Tibial artery (tissue), 4 donors: ENCODE measurements around the gene ZBTB43.
A peak's percentile ranks its signal among the peaks of the same experiment; 100 is the strongest.
"Not testable (repeated sequence)": the region's sequence is repeated elsewhere in the genome, so short reads cannot be mapped to it uniquely, and the experiment has no call there.

ENCODE experiments used
- DNase-seq, 2 donors: peaks; one replicate each; pipeline ENCODE4 v3.0.0-alpha.2; 2019
- H3K27ac ChIP-seq, 2 donors: fragments of 200-600 bp; sonication (generic) in 1 of 2; 1 replicate in 1 of 2; 2 replicates in 1 of 2; pipeline ENCODE4 v1.5.1; 2018 to 2019; ENCODE audit warnings: mild to moderate bottlenecking in 1 of 2
- H3K27me3 ChIP-seq, 2 donors: fragments of 200-600 bp; sonication (generic) in 1 of 2; one replicate each; pipeline versions ENCODE4 v1.5.1 to v1.6.0; 2016 to 2019
- H3K36me3 ChIP-seq, 3 donors: fragments of 200-600 bp; sonication (generic) in 2 of 3; one replicate each; pipeline ENCODE4 v1.5.1; 2016 to 2019; ENCODE audit warnings: mild to moderate bottlenecking in 2 of 3
- H3K4me1 ChIP-seq, 4 donors: fragments of 200-600 bp; sonication (generic) in 2 of 4; 1 replicate in 3 of 4; 2 replicates in 1 of 4; pipeline ENCODE4 v1.5.1; 2016 to 2019
- H3K4me3 ChIP-seq, 2 donors: fragments of 200-600 bp; sonication (generic) in 1 of 2; 1 replicate in 1 of 2; 2 replicates in 1 of 2; pipeline ENCODE4 v1.5.1; 2018 to 2019; ENCODE audit warnings: mild to moderate bottlenecking in 2 of 2
- H3K9me3 ChIP-seq, 3 donors: fragments of 200-600 bp; sonication (generic) in 1 of 3; one replicate each; pipeline ENCODE4 v1.5.1; 2016 to 2019
- CTCF ChIP-seq, 2 experiments: fragments of 200-600 bp in 1 of 2; fragments of 450-650 bp in 1 of 2; IDR thresholded peaks; one replicate each; pipeline ENCODE4 v1.5.1; 2017 to 2019; ENCODE audit warnings: antibody characterized with exemption in 2 of 2, mild to moderate bottlenecking in 1 of 2, moderate library complexity in 1 of 2
- intact Hi-C: fragments of 100-400 bp; cut with DNase I; formaldehyde crosslinking; loops from one replicate; pipeline ENCODE4 v1.15.0; 2023; ENCODE audit warnings: low total_unique reads

ZBTB43 gene

GRCh38 chr9:126778141-126778540, 26.7 kb upstream of the ZBTB43 start:
- peaks cover 0 to 69% of the 10 kb centered on the region in 2 donors for H3K27me3 ChIP-seq
- TF ChIP-seq CTCF (IDR thresholded peaks at IDR 0.05), result no peak
- H3K9me3 ChIP-seq, result no peaks in the 10 kb centered on the region
- intact Hi-C loops, result no loop called here
- no peak overlapping the region for H3K4me3 ChIP-seq
- no peaks in the 10 kb centered on the region for H3K36me3 ChIP-seq
- peaks cover 0 to 8% (median 2%) of the 10 kb centered on the region in 4 donors for H3K4me1 ChIP-seq
- DNase-seq, result no peak
- no peak overlapping the region for H3K27ac ChIP-seq

- peaks cover 0 to 72% of the 10 kb centered on the region in 2 donors for H3K27me3 ChIP-seq
- intact Hi-C loops, result not testable (repeated sequence)
Observed at GRCh38 chr9:126778696-126779095, 26.1 kb upstream of the ZBTB43 start.

GRCh38 chr9:126781186-126782052, 23.4 kb upstream of the ZBTB43 start:
- no peaks in the 10 kb centered on the region for H3K9me3 ChIP-seq
- no peak overlapping the region for H3K27ac ChIP-seq
- intact Hi-C loops, result loop anchor here (5.0 kb wide), 1 partner anchor 74 kb away; no protein-coding TSS in a partner anchor
- peak; percentile 74 to 77 for DNase-seq
- H3K4me1 ChIP-seq, result peaks cover 0 to 8% (median 2%) of the 10 kb centered on the region in 4 donors
- peak; percentile 75 to 85 for TF ChIP-seq CTCF (IDR thresholded peaks at IDR 0.05)
- no peak overlapping the region for H3K4me3 ChIP-seq
- no peaks in the 10 kb centered on the region for H3K36me3 ChIP-seq
- peaks cover 0 to 64% of the 10 kb centered on the region in 2 donors for H3K27me3 ChIP-seq

More at GRCh38 chr9:126778696-126779095, 26.1 kb upstream of the ZBTB43 start:
- not testable (repeated sequence) for H3K9me3 ChIP-seq, H3K4me1 ChIP-seq, H3K4me3 ChIP-seq, DNase-seq, H3K27ac ChIP-seq, H3K36me3 ChIP-seq

- peaks cover 0 to 8% (median 2%) of the 10 kb centered on the region in 4 donors for H3K4me1 ChIP-seq
- no peak overlapping the region for H3K27ac ChIP-seq
- peaks cover 0 to 58% of the 10 kb centered on the region in 2 donors for H3K27me3 ChIP-seq
- no peaks in the 10 kb centered on the region for H3K9me3 ChIP-seq
- DNase-seq, result no peak
- TF ChIP-seq CTCF (IDR thresholded peaks at IDR 0.05), result no peak
- no peaks in the 10 kb centered on the region for H3K36me3 ChIP-seq
- intact Hi-C loops, result loop anchor here (5.0 kb wide), 1 partner anchor 75 kb away; no protein-coding TSS in a partner anchor
- H3K4me3 ChIP-seq, result no peak overlapping the region
Observed at GRCh38 chr9:126782053-126782388, 22.8 kb upstream of the ZBTB43 start.

GRCh38 chr9:126783949-126784348, 20.9 kb upstream of the ZBTB43 start:
- intact Hi-C loops, result loop anchor here (5.0 kb wide), 1 partner anchor 77 kb away; no protein-coding TSS in a partner anchor
- Histone ChIP-seq H3K9me3 (no peaks in the 10 kb centered on the region), H3K36me3 (no peaks in the 10 kb centered on the region), H3K27ac (no peak overlapping the region), H3K4me3 (no peak overlapping the region), H3K27me3 (peaks cover 0 to 43% of the 10 kb centered on the region in 2 donors), H3K4me1 (peaks cover 0 to 8% (median 4%) of the 10 kb centered on the region in 4 donors)
- no peak for TF ChIP-seq CTCF (IDR thresholded peaks at IDR 0.05)
- no peak for DNase-seq

- no peak for TF ChIP-seq CTCF (IDR thresholded peaks at IDR 0.05)
- H3K9me3 ChIP-seq, result no peaks in the 10 kb centered on the region
- H3K4me1 ChIP-seq, result peaks cover 0 to 8% (median 4%) of the 10 kb centered on the region in 4 donors
- intact Hi-C loops, result loop anchor here (5.0 kb wide), 1 partner anchor 77 kb away; no protein-coding TSS in a partner anchor
- H3K27ac ChIP-seq, result no peak overlapping the region
- peaks cover 0 to 41% of the 10 kb centered on the region in 2 donors for H3K27me3 ChIP-seq
- no peaks in the 10 kb centered on the region for H3K36me3 ChIP-seq
- no peak overlapping the region for H3K4me3 ChIP-seq
- no peak for DNase-seq
Observed at GRCh38 chr9:126784401-126784800, 20.4 kb upstream of the ZBTB43 start.

GRCh38 chr9:126784841-126785240, 20.0 kb upstream of the ZBTB43 start:
- H3K4me1 ChIP-seq, H3K36me3 ChIP-seq, H3K9me3 ChIP-seq, H3K27ac ChIP-seq, DNase-seq, H3K4me3 ChIP-seq: not testable (repeated sequence)
- H3K27me3 ChIP-seq, result peaks cover 0 to 38% of the 10 kb centered on the region in 2 donors
- intact Hi-C loops, result loop anchor here (5.0 kb wide), 1 partner anchor 78 kb away; no protein-coding TSS in a partner anchor
